Skeletal muscle cell (primary cell): ENCODE data around the gene TMEM187.
"Not testable (repeated sequence)": the region's sequence is repeated elsewhere in the genome, so short reads cannot be mapped to it uniquely, and the experiment has no call there.

Experiments used
- DNase-seq: peaks from one replicate; pipeline ENCODE4 v3.0.0-alpha.2; 2010; ENCODE audit warnings: low read depth
- H3K4me3 ChIP-seq: 2 replicates; pipeline ENCODE4 v1.5.1; 2011; ENCODE audit warnings: low read depth, mild to moderate bottlenecking, control low read depth, low read length, moderate library complexity

The TMEM187 gene

DNA sequence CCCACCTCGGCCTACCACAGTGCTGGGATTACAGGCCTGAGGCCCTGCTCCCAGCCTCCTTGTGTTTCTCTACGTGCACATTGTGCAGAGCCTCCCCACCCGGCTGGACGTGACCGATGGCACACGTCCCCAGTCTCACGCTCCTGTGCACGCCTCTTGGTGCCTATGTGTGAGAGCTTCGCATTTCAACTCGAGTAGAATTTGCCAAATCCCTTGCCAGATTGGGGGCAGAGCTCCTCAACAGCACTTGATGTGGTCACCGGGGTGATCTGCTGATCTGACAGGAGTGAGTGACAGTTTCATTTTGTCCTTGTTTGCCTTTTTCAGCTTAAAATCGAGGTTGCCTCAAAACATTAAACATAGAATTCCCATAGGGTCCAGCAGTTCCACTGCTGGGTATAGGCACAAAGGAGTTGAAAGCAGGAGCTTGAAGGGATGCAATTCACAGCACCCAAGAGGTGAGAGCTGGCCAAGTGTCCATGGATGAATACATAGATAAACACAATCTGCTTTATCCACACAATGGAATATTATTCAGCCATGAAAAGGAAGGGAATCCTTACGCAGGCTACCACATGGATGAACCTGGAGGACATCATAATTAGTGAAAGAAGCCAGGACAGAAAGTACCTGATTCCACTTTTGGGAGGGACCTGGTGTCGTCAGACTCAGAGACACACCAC is 17.6 kb downstream of the TMEM187 start:
- no peak for DNase-seq
- no peak overlapping the region for H3K4me3 ChIP-seq

DNA sequence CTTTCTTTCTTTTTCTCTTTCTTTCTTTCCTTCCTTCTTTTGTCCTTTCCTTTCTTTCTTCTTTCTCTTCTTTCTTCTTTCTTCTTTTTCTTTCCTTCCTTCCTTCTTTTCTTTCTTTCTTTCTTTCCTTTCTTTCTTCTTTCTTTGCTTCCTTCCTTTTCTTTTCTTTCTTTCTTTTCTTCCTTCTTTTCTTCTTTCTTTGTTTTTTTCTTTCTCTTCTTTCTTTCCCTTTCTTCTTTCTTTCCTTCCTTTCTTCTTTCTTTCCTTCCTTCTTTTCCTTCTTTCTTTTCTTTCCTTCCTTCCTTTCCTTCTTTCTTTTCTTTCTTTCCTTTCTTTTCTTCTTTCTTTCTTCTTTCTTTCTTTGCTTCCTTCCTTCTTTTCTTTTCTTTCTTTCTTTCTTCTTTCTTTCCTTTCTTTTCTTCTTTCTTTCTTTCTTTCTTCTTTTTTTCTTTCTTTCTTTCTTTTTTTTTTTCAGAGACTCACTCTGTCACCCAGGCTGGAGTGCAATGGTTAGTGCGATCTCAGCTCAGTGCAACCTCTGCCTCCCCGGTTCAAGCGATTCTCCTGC is 18.5 kb downstream of the TMEM187 start:
- DNase-seq = no peak
- H3K4me3 ChIP-seq = no peak overlapping the region

DNA sequence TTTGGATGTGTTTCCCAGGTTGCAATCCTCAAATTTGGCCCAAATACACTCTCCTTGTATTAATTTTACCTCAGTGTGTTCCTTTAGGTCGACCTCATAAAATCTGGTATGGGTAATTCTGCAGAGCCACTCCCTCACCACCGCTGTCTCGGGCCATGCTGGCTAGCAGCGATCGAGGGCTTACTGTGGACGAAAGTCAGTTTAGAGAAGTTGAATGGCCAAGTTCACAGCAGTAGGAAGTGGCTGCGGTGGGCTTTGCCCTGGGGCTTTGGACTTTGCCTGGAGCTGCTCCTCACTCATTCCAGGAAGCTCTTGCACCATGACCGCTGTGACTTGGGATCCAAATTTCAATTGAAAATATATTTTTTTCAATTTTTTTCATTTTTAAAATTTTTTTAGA is 19.6 kb downstream of the TMEM187 start:
- DNase-seq = no peak
- no peak overlapping the region for H3K4me3 ChIP-seq

DNA sequence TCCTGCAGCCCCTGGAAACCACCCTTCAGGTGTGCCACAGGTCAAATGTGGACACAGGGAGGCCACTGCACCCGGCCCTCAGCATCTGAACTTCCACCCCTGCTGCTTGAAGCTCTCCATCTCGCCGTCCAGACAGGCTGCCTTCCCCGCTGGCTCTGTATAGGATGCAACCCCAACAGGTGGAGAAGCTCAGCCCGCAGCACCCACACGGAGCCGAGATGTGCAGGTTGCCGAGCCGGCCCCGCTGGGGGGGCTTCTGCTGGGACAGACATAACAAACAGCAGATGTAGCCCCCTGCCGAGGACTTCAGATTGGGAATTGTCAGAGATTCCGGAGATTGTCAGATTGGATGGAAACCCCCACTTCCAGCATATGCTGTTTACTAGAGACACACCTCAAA is 20.5 kb downstream of the TMEM187 start:
- DNase-seq = no peak
- no peak overlapping the region for H3K4me3 ChIP-seq

DNA sequence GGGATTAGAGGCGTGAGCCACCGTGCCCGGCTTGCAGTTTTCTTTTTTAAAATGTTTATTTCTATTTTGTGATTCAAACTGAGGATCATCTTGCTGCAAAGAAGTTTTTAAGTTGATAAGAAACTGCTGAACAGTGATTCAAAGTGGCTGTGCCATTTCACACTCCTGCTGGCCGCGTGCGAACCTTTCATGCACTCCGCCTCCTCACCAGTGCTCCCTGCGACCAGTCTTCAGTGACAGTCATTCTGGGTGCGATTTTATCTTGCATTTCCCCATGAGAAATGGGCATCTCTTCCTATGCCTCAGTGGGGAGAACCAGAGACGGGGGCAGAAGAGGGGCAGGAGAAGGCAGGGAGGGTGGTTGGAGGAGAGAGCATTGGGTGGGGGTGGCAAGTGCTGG is 21.4 kb downstream of the TMEM187 start:
- no peak overlapping the region for H3K4me3 ChIP-seq
- DNase-seq = no peak

DNA sequence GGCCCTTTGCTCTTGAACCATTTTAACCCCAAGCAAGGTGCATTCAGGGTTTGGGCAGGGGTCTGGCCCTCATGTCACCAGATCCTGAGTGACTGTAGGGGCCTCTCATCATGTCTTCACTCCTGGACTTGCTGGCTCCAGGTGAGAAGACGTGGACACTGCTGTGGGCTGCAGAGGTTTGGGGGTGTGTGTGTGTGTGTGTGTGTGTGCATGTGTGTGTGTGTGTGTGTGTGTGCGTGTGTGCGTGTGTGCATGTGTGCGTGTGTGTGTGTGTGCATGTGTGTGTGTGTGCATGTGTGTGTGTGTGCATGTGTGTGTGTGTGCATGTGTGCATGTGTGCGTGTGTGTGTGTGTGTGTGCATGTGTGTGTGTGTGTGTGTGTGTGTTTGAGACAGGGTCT is 21.8 kb downstream of the TMEM187 start:
- H3K4me3 ChIP-seq, DNase-seq: not testable (repeated sequence)

DNA sequence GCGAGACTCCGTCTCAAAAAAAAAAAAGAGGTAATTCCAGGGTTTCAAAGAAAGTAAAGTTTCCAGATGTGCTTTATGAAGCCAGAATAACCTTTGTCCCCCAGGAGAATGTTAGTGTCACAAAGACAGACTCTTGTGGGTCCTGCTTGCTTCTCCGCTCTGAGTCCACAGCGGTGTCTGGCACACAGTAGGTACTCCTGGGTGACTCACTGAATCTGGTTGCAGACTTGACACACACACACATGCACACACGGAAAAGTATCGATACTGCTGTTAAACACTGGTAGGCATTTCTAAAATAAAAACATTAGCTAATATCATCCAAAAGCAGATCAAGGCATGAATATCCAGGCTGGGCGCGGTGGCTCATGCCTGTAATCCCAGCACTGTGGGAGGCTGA is 22.9 kb downstream of the TMEM187 start:
- no peak overlapping the region for H3K4me3 ChIP-seq
- no peak for DNase-seq

DNA sequence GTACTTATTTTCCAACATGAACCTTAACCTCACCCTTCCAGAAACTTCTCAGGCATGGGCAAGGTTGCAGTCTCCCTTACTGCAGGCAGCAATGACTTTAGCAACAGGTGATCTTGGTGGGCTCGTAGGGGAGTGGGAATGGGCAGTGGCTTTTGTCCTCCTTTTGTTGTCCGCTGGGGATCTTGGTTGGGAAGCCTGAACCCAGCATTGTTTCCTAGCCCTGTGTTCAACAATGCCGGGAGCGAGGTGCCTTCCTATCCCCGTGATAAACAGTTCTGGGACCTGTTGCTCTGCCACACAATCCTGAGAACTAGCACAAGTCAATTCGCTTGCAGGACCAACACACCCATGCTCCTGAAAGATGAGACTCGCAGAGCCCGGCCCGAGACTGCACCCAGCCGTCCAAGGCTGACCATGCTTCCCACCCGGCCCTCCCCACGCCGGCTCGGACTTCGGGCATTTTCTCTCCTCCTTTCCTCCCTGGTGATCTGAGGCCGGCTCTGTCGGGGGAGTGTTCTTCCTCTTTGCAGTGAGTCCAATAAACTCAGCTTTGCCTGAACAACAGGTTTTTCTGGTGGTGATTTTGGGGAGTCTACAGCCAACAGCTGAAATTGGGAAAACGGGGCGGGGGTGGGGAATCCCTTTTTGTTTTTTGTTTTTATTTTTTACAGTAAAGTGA is 26.9 kb downstream of the TMEM187 start:
- H3K4me3 ChIP-seq = no peak overlapping the region
- DNase-seq = no peak

DNA sequence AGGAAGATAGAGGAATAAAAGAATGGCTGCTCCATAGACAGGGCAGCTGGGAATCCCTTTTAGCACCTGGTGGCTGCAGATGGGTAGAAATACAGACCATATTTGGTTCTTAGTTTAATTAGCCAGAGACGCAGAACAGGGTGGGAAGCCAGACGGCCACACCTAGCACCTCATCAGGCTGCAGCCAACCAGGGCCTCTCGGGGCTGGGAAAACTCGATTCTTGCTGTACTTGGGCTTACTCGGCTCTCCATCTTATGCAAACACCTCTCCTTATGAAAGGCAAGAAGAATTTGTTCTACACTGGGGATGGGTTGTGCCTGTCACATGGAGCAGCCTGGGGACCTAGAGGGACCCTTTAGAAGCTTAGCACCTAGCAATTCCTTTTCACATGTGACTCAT is 27.5 kb downstream of the TMEM187 start:
- no peak overlapping the region for H3K4me3 ChIP-seq
- no peak for DNase-seq

DNA sequence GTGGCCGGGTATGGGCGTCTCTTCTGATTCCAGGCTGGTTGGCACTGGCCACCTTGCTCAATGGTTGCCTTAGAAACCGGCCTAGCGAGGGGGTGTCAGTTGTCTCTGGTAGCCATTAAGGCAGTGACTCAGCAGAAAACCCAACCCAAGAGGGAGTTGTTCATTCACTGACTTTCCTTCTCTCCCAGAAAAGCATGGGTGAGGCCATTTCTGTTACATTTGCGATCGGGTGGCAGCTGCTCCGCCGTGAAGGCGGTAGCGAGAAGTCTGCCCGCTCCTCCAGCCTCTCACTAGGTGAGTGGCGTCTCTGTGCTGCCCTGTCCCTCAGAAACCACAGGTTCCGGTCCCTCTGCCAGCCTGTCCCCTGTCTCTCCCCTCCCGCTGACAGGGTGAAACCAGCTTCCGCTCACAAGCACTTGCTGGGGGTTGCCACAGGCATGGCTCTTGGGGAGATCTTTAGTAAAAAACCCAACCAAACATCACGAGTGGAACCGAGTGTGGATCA is 29.7 kb downstream of the TMEM187 start:
- H3K4me3 ChIP-seq = no peak overlapping the region
- DNase-seq = peak; percentile 25

DNA sequence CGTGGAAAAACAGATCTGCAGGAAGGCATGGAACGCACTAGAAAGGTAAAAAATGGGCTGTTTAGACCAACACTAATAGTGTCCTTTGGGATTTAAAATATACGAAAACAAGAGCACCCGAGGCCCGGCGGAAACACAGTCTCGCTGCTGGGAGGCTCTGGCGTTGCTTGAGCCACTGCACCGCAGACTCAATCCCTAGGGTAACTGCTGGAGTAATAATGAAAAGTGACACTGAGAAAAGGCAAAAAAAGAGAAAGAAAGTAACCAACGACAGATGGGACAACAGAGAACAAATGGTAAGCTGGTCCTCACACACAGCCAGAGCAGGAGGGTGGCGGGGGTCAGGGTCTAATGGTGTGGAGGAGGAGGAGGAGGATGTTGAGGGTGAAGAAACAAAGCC is 31.8 kb downstream of the TMEM187 start:
- DNase-seq = no peak
- H3K4me3 ChIP-seq = no peak overlapping the region

DNA sequence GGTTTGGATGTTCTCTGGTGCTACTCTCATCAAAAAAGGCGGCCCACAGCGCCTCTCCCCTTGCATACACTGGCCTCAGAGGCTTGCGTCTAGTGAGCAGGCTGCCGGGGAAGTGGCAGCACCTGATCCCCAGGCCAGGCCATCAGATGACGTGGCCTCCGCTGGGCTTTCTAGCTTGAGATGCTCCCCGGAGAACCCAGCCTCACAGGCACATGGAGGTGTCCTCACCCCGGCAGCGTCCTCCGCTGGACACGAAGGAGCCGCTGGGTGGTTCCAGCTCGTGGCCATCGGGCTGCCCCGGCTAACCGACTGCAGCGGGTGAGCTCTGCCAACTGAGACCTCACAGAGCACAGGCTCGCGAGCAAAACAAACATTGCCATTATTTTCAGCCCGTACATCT is 34.4 kb downstream of the TMEM187 start:
- H3K4me3 ChIP-seq = no peak overlapping the region
- DNase-seq = no peak

DNA sequence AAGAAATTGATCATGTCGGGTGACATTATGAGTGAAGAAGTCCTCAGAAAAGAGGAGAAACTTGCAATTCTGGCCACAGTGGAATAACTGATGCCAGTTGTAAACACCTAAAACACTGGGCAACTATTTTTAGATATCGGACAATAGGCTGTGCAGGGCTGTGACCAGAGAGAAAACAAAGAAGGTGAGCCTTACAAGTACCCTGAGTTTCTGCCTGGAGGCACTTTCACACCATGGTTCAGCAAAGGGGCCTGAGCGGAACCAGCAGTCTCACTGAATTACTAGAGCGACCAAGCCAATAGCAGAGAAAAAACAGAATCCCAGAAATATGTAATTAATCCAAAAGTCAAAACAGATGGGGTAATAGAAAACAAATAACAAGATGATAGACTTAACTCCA is 36.0 kb downstream of the TMEM187 start:
- no peak overlapping the region for H3K4me3 ChIP-seq
- DNase-seq = no peak

DNA sequence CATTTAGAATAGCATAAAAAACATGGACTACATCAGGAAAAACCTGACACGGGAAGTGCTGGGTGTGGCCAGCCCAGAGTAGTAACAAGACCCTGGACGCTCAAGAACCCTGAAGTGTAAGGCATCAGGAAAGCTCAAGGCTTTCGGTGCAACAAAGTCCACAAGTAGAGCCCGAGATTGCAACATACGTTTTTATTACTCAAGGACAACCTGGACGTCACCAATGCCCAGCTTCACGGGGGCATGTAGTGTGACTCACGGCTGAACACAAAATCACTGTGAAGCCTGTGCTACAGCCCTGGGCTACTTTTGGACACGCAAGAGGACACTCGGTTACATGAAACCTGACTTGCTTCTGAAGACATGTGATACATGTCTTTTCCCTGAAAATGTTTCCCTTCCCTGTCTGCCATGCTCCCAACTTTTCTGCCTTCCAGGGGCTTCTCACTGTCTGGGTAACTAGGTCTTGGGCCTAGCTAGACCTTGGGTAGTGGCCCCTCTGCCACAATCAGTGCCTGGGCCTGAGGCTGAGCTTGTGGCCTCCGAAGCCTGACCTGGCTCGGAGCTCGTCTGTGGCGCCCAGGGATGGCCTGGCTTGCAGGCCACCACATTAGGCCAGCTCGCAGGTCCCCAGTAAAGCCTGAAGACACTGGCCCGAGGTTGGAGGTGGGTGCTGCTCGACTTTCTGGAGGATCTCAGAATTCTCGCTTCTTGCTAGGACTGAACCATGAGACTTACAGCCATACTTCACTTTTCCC is 38.0 kb downstream of the TMEM187 start:
- DNase-seq = no peak
- H3K4me3 ChIP-seq = no peak overlapping the region

DNA sequence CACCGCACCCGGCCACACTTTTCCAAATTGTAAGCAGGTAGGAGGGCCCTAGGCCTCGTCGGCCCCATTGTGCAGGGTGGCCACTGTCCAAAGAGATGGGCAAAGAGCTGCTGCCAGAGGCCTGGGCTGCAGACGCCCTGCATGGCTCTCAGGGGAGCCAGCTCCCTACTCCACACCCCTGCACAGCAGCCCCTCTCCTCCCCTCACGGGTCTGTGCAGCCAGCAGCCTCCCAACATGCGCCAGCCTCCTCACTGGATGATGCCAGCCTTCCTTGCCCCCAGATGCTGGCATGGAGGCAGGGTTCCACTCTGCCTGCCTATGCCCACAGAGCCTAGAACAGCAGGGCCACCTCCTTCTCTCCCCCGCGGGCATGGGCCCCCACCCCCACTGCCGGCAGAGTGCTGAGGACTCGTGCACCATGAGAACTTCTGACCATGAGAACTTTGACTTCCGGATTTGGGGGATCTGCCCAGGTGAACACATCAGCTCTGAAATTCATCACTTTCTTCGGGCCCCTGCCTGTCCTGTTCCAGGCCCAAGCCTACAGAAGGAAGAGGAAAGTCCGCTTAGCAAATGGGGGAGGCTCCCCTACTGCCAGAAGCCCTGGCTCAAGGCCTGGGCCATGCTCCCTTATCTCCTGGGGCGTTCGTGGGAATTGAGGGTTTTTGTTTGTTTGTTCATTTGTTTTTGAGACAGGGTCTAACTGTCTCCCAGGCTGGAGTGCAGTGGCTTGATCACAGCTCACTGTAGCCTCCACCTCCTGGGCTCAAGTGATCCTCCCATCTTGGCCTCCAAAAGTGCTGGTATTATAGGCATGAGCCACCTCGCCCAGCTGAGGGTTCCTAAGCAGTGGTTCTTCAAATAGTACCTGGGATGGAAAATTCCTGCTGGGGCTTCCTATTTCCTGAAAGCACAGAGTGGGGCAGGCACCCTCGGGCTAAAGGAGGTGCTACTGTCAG is 39.1 kb downstream of the TMEM187 start:
- DNase-seq = no peak
- H3K4me3 ChIP-seq = no peak overlapping the region

DNA sequence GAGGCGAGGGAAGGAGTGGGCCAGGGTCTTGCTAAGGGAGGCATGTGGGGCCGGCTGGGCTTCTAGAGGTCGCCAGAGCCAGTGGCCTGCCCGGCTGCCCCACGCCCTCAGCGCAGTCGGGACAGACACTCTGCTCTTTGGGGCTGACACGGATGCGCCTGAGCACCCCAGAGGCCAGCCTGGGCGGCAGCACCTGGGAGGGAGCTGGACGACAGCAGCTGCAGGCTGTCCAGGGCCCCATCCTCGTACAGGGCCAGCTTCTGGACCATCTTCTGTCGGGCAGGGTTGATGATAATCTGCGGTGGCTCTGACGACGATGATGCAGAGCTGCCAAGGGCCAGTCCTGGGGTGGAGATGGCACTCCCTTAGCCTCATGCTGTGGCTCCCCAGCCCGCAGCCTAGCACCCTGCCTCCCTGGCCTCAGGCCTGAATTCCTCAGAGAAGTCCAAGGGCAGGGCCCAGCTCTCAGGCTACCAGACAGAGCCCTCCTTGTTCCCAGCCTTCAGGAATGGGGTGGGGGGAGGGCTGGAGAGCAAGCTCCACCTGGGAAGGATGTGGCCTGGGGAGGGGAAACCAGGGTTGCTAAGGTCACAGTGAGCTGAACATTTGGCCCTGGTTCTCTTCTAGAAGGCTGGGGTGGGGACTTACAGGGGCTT is 39.9 kb downstream of the TMEM187 start:
- DNase-seq = no peak
- no peak overlapping the region for H3K4me3 ChIP-seq

DNA sequence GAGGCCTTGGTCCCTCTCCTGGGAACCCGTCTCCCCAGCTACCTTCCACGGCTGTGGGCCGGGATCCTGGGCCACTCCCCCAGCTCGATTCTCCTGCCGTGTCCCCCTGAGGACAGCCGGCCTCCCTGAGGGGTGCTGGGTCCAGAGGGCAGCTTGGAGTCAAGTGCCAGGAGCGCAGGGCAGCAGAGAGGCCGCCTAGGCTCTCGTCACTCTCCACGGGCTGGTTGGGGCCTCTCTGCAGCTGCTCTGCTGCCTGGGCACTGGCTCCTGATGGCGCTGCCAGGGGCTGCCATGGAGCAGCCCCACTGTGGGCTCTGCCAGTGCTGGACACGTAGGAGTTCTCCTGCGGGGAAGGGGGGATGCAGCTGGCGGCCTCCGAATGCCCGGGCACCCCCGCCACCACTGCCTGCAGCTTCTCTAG is 40.5 kb downstream of the TMEM187 start:
- no peak for DNase-seq
- H3K4me3 ChIP-seq = no peak overlapping the region

DNA sequence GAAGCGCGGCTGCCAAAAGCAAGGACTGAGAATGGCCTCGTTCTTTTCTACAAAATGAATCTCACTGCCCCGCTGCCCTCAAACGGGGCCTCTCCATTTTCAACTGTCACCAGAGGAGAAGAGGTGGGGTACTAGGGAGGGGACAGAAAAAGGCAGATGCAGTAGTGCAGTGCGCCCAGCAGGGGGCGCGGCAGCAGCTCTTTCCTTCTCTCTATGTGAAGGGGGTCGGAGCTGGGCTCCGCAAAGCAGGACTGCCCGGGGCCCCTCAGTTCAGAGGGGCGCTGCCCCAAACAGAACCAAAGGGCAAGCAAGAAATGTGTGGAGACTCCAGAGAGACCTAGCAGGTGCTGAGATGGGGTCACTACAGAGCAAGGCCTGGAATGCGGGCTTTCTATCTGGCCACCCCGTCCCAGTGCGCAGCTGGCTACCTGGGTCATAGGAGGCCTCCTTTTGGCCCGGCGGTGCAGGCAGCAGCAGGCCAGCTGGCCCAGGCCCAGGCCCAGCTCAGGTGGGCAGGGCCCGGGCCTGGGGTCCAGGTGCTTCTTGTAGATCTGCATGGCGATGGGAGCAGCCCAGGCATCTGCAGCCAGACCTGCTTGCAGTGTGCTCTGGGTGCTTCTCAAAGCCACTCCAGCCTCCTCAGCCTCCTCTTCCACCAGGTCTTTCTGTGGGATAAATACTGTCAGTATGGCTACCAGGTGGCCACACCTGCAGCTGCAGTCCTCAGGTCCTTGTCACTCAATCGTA is 41.2 kb downstream of the TMEM187 start:
- H3K4me3 ChIP-seq = no peak overlapping the region
- DNase-seq = no peak
